Cardiac septum (tissue), 1 donor: ENCODE data around the gene GOLGA8O. TPM values are rescaled to one million over a fixed set of nuclear protein-coding genes. Genes with fewer than 3 reads are reported as not detected.
"Not testable (repeated sequence)": the region's sequence is repeated elsewhere in the genome, so short reads cannot be mapped to it uniquely, and the experiment has no call there.

ENCODE experiments used
- DNase-seq: peaks from one replicate; pipeline ENCODE4 v3.0.0-alpha.2; 2020; ENCODE audit warnings: low spot score
- intact Hi-C: fragments of 100-400 bp; cut with DNase I; formaldehyde crosslinking; loops from one replicate; pipeline ENCODE4 v1.14.0; 2022
- long read RNA-seq: library from polyadenylated mRNA; unstranded; transcript quantifications from one replicate; pipeline ENCODE4 v2.0.0, GENCODE V29; 2021
- total RNA-seq: library from RNA; stranded (reverse); fragmentation: NEBNext Ultra II Directional; extraction: Animal tissue kit (Norgen Biotek cat#: 25700); gene quantifications from one replicate; pipeline ENCODE4 v1.2.1, GENCODE V29; 2021
- donor health status: DM: no; HTN: no; CAD: no.

GOLGA8O gene
- 2.3 TPM for total RNA-seq
- long read RNA-seq = 0 reads

GRCh38 chr15:32455534-32455933 is at the start of gene GOLGA8O:
GOLGA8O (minus strand) TSS chr15:32455634; CDS start chr15:32455536, 98 bp downstream.
- intact Hi-C loops, DNase-seq: not testable (repeated sequence)

GRCh38 chr15:32504152-32504811 is 48.8 kb upstream of the GOLGA8O start:
- intact Hi-C loops, DNase-seq: not testable (repeated sequence)

GRCh38 chr15:32502946-32503345 is 47.5 kb upstream of the GOLGA8O start:
- DNase-seq, intact Hi-C loops: not testable (repeated sequence)

GRCh38 chr15:32492768-32493167 is 37.3 kb upstream of the GOLGA8O start:
- intact Hi-C loops, DNase-seq: not testable (repeated sequence)

GRCh38 chr15:32486474-32486873 is 31.0 kb upstream of the GOLGA8O start:
- DNase-seq, intact Hi-C loops: not testable (repeated sequence)

- intact Hi-C loops, DNase-seq: not testable (repeated sequence)
Measured at GRCh38 chr15:32483377-32483776, 27.9 kb upstream of the GOLGA8O start.

GRCh38 chr15:32481683-32482082 is 26.2 kb upstream of the GOLGA8O start:
- DNase-seq, intact Hi-C loops: not testable (repeated sequence)

GRCh38 chr15:32468076-32468475 is 12.6 kb upstream of the GOLGA8O start:
- intact Hi-C loops, DNase-seq: not testable (repeated sequence)

GRCh38 chr15:32440445-32440977 is 14.9 kb downstream of the GOLGA8O start:
- intact Hi-C loops, DNase-seq: not testable (repeated sequence)

- intact Hi-C loops, DNase-seq: not testable (repeated sequence)
Measured at GRCh38 chr15:32434102-32434963, 21.1 kb downstream of the GOLGA8O start.

GRCh38 chr15:32427635-32428034 is 27.8 kb downstream of the GOLGA8O start:
- intact Hi-C loops, DNase-seq: not testable (repeated sequence)

- intact Hi-C loops, DNase-seq: not testable (repeated sequence)
Measured at GRCh38 chr15:32426511-32426910, 28.9 kb downstream of the GOLGA8O start.

GRCh38 chr15:32407903-32408302 is 47.5 kb downstream of the GOLGA8O start:
- intact Hi-C loops, DNase-seq: not testable (repeated sequence)

- intact Hi-C loops, DNase-seq: not testable (repeated sequence)
Measured at GRCh38 chr15:32403192-32403591, 52.2 kb downstream of the GOLGA8O start, which contains the start of gene GOLGA8K. GOLGA8K (minus strand) TSS chr15:32403292; CDS start chr15:32403194, 98 bp downstream.

- intact Hi-C loops, DNase-seq: not testable (repeated sequence)
Measured at GRCh38 chr15:32396522-32396921, 58.9 kb downstream of the GOLGA8O start.

Other genes starting within 250 kb of the GOLGA8O start
- gene GOLGA8K, start 52.3 kb downstream of the GOLGA8O start, total RNA-seq = 0.83 TPM
- 11.1 TPM for gene GOLGA8N, start 137.8 kb upstream of the GOLGA8O start, total RNA-seq
- 1.7 TPM for gene ARHGAP11A, start 159.9 kb upstream of the GOLGA8O start, total RNA-seq
- 0.30 TPM for gene SCG5, start 186.1 kb upstream of the GOLGA8O start, total RNA-seq